HepG2 (cell line): Measurements from ENCODE around the gene TK1. TPM values are rescaled to one million over a fixed set of nuclear protein-coding genes. Genes with fewer than 3 reads are reported as not detected.

Source experiments
- HIVEP1 ChIP-seq: sonication (generic); formaldehyde crosslinking; IDR thresholded peaks from 2 replicates; pipeline ENCODE4 v1.4.0; 2020; ENCODE audit warnings: mild to moderate bottlenecking, missing genetic modification reagents
- HNF4A ChIP-seq: sonication (generic); formaldehyde crosslinking; IDR thresholded peaks from 2 replicates; pipeline ENCODE4 v1.4.0; 2020; ENCODE audit warnings: missing genetic modification reagents
- HNRNPLL ChIP-seq: fragments of 200-400 bp; formaldehyde crosslinking; IDR thresholded peaks from 2 replicates; pipeline ENCODE4 v1.6.1; 2017; ENCODE audit warnings: mild to moderate bottlenecking, low read depth, low read length; ENCODE audit not compliant: poor library complexity, severe bottlenecking
- MAFK ChIP-seq, 2 experiments: IDR thresholded peaks in 1 of 2; conservative IDR thresholded peaks in 1 of 2; 2 replicates each; pipeline ENCODE4 v1.6.1; 2011; ENCODE audit warnings: improper control_type of control experiment in 2 of 2, low read length in 2 of 2
- MEIS1 ChIP-seq: sonication (generic); formaldehyde crosslinking; IDR thresholded peaks from 2 replicates; pipeline ENCODE4 v1.9.0; 2021; ENCODE audit warnings: mild to moderate bottlenecking, missing genetic modification reagents, moderate library complexity, borderline replicate concordance
- MZF1 ChIP-seq: sonication (generic); formaldehyde crosslinking; IDR thresholded peaks from 2 replicates; pipeline ENCODE4 v1.8.1; 2023; ENCODE audit warnings: mild to moderate bottlenecking, missing genetic modification reagents, borderline replicate concordance
- TEAD2 ChIP-seq: sonication (generic); formaldehyde crosslinking; IDR thresholded peaks from 2 replicates; pipeline ENCODE4 v1.9.0; 2021; ENCODE audit warnings: missing genetic modification reagents
- WIZ ChIP-seq: sonication (generic); formaldehyde crosslinking; IDR thresholded peaks from 2 replicates; pipeline ENCODE4 v1.5.1; 2020; ENCODE audit warnings: mild to moderate bottlenecking, missing genetic modification reagents
- ZNF33B ChIP-seq: sonication (generic); formaldehyde crosslinking; IDR thresholded peaks from 2 replicates; pipeline ENCODE4 v1.5.1; 2020; ENCODE audit warnings: mild to moderate bottlenecking, missing genetic modification reagents
- ZNF484 ChIP-seq: sonication (generic); formaldehyde crosslinking; IDR thresholded peaks from 2 replicates; pipeline ENCODE4 v1.5.1; 2020; ENCODE audit warnings: mild to moderate bottlenecking, low read depth, missing genetic modification reagents, borderline replicate concordance
- polyA plus RNA-seq, 8 experiments: library from polyadenylated mRNA; depleted of rRNA in 3 of 8; stranded (reverse) in 7 of 8; unstranded in 1 of 8; fragments of >200 nt; fragmentation: Illumina TruSeq in 4 of 8; extraction: Trizol in 4 of 8; gene quantifications; 2 replicates each; pipeline versions ENCODE4 v1.2.1 to v1.2.3, GENCODE V29; 2011 to 2016; ENCODE audit warnings: low read depth in 4 of 8, missing spikeins in 1 of 8, mixed read lengths in 1 of 8; ENCODE audit not compliant: insufficient read depth in 1 of 8
- total RNA-seq, 5 experiments: library from RNA; depleted of rRNA; stranded (reverse); fragments of >200 nt; fragmentation: Illumina TruSeq; extraction: Trizol; gene quantifications; 2 replicates each; pipeline ENCODE4 v1.2.3, GENCODE V29; 2016; ENCODE audit warnings: low read depth in 1 of 5
- TF ChIP-seq, protein P1 (sequence below): sonication (generic); formaldehyde crosslinking; IDR thresholded peaks from 2 replicates; pipeline ENCODE4 v1.8.0; 2022; ENCODE audit warnings: mild to moderate bottlenecking, missing genetic modification reagents, moderate library complexity
- TF ChIP-seq, protein P2 (sequence below): sonication (generic); formaldehyde crosslinking; IDR thresholded peaks from 2 replicates; pipeline ENCODE4 v1.8.0; 2022; ENCODE audit warnings: mild to moderate bottlenecking, missing genetic modification reagents; ENCODE audit not compliant: insufficient replicate concordance
- TF ChIP-seq, protein P3 (sequence below): sonication (generic); formaldehyde crosslinking; IDR thresholded peaks from 2 replicates; pipeline ENCODE4 v1.4.0; 2020; ENCODE audit warnings: low read depth, mild to moderate bottlenecking, missing genetic modification reagents
- TF ChIP-seq, protein P4 (sequence below): IDR thresholded peaks from 2 replicates; pipeline ENCODE4 v1.6.1; 2012; ENCODE audit warnings: inconsistent platforms
- TF ChIP-seq, protein P5 (sequence below): sonication (generic); formaldehyde crosslinking; IDR thresholded peaks from 2 replicates; pipeline ENCODE4 v1.4.0; 2020; ENCODE audit warnings: missing genetic modification reagents
- TF ChIP-seq, protein P6 (sequence below): IDR thresholded peaks from 2 replicates; pipeline ENCODE4 v1.6.1; 2018; ENCODE audit warnings: missing genetic modification reagents

The TK1 gene
- total and polyA plus RNA-seq, 2 of the 13 experiments (the other 11 are each of a cell fraction or from before 2014, with no cell fraction given), result 45.0 to 96.0 TPM

DNA sequence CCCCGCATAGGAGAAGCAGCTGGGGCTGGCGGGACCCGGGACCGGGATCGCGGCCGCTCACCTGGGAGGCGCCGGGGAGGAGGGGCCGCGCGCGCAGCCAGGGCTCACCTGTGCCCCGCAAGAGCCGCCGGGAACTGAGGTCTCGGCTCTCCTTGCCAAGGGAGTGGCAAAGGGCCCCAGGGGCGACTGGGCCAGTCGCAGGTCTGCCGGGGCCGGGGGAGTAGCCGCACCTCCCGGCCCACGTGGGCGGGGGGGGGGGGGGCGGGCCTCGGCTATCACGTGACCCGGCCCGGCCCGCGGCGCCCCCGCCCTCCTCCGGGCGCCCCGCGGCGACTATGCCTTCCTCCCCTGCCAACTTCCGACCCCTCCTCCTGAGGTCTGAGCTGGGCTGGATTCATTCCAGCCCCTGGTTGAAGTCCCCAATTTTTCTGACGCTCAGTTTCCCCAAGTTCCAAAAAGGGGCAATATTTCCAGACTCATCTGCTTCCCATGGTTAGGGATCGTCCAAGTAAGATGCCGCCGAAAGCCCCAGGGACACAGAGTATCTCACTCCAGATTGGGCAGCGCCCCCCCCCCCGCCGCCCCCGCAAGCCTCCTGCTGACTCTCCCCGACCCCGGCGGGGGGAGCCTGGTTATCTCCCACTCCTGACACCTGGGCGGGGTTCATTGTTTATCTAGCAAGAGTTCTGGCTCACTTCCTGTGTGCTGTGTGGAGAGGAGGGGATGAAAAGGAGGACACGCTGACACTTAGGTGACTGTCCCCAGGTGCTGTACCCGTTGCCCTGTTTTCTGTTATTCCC, 58.1 kb downstream of the TK1 start, which contains the start of gene TMC6 (continued):
- TF ChIP-seq MZF1 (no peak), MEIS1 (CRISPR knock-in tag) (no peak; the same call in 1 of the 2 replicates), ZNF484 (CRISPR knock-in tag) (no peak), ZNF33B (CRISPR knock-in tag) (no peak), HIVEP1 (no peak; the same call in 1 of the 2 replicates), HNRNPLL (no peak), HNF4A (CRISPR knock-in tag) (peak; percentile 4; the same call in 1 of the 2 replicates), MAFK (conservative IDR thresholded peaks at IDR 0.05 in 1 of 2, IDR thresholded peaks at IDR 0.05 in 1 of 2; ENCODE audit: low read length in 2 of 2) (no peak), WIZ (CRISPR knock-in tag) (no peak), TEAD2 (CRISPR knock-in tag) (no peak)
- TF ChIP-seq, protein P1, sequence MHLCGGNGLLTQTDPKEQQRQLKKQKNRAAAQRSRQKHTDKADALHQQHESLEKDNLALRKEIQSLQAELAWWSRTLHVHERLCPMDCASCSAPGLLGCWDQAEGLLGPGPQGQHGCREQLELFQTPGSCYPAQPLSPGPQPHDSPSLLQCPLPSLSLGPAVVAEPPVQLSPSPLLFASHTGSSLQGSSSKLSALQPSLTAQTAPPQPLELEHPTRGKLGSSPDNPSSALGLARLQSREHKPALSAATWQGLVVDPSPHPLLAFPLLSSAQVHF (CRISPR knock-in tag), result no peak
- TF ChIP-seq, protein P2, sequence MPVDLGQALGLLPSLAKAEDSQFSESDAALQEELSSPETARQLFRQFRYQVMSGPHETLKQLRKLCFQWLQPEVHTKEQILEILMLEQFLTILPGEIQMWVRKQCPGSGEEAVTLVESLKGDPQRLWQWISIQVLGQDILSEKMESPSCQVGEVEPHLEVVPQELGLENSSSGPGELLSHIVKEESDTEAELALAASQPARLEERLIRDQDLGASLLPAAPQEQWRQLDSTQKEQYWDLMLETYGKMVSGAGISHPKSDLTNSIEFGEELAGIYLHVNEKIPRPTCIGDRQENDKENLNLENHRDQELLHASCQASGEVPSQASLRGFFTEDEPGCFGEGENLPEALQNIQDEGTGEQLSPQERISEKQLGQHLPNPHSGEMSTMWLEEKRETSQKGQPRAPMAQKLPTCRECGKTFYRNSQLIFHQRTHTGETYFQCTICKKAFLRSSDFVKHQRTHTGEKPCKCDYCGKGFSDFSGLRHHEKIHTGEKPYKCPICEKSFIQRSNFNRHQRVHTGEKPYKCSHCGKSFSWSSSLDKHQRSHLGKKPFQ (CRISPR knock-in tag), result peak; percentile 83
- TF ChIP-seq, protein P3, sequence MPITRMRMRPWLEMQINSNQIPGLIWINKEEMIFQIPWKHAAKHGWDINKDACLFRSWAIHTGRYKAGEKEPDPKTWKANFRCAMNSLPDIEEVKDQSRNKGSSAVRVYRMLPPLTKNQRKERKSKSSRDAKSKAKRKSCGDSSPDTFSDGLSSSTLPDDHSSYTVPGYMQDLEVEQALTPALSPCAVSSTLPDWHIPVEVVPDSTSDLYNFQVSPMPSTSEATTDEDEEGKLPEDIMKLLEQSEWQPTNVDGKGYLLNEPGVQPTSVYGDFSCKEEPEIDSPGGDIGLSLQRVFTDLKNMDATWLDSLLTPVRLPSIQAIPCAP (CRISPR knock-in tag), result 0 out of 2 replicates have a peak, but pooled peaks have one; percentile 39
- TF ChIP-seq, protein P4, sequence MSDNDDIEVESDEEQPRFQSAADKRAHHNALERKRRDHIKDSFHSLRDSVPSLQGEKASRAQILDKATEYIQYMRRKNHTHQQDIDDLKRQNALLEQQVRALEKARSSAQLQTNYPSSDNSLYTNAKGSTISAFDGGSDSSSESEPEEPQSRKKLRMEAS, result peak; percentile 68; the same call in 1 of the 2 replicates
- TF ChIP-seq, protein P5, sequence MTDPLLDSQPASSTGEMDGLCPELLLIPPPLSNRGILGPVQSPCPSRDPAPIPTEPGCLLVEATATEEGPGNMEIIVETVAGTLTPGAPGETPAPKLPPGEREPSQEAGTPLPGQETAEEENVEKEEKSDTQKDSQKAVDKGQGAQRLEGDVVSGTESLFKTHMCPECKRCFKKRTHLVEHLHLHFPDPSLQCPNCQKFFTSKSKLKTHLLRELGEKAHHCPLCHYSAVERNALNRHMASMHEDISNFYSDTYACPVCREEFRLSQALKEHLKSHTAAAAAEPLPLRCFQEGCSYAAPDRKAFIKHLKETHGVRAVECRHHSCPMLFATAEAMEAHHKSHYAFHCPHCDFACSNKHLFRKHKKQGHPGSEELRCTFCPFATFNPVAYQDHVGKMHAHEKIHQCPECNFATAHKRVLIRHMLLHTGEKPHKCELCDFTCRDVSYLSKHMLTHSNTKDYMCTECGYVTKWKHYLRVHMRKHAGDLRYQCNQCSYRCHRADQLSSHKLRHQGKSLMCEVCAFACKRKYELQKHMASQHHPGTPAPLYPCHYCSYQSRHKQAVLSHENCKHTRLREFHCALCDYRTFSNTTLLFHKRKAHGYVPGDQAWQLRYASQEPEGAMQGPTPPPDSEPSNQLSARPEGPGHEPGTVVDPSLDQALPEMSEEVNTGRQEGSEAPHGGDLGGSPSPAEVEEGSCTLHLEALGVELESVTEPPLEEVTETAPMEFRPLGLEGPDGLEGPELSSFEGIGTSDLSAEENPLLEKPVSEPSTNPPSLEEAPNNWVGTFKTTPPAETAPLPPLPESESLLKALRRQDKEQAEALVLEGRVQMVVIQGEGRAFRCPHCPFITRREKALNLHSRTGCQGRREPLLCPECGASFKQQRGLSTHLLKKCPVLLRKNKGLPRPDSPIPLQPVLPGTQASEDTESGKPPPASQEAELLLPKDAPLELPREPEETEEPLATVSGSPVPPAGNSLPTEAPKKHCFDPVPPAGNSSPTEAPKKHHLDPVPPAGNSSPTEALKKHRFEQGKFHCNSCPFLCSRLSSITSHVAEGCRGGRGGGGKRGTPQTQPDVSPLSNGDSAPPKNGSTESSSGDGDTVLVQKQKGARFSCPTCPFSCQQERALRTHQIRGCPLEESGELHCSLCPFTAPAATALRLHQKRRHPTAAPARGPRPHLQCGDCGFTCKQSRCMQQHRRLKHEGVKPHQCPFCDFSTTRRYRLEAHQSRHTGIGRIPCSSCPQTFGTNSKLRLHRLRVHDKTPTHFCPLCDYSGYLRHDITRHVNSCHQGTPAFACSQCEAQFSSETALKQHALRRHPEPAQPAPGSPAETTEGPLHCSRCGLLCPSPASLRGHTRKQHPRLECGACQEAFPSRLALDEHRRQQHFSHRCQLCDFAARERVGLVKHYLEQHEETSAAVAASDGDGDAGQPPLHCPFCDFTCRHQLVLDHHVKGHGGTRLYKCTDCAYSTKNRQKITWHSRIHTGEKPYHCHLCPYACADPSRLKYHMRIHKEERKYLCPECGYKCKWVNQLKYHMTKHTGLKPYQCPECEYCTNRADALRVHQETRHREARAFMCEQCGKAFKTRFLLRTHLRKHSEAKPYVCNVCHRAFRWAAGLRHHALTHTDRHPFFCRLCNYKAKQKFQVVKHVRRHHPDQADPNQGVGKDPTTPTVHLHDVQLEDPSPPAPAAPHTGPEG (CRISPR knock-in tag), result no peak
- TF ChIP-seq, protein P6, sequence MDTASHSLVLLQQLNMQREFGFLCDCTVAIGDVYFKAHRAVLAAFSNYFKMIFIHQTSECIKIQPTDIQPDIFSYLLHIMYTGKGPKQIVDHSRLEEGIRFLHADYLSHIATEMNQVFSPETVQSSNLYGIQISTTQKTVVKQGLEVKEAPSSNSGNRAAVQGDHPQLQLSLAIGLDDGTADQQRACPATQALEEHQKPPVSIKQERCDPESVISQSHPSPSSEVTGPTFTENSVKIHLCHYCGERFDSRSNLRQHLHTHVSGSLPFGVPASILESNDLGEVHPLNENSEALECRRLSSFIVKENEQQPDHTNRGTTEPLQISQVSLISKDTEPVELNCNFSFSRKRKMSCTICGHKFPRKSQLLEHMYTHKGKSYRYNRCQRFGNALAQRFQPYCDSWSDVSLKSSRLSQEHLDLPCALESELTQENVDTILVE (CRISPR knock-in tag), result peak; percentile 30; the same call in 1 of the 2 replicates
